Smooth muscle cell (in vitro differentiated cells): ENCODE measurements around the gene PIK3R6. TPM values are rescaled to one million over a fixed set of nuclear protein-coding genes. Genes with fewer than 3 reads are reported as not detected.

Experiments used
- DNase-seq: peaks from one replicate; lab custom pipeline; 2025; ENCODE audit not compliant: unreplicated experiment; lab: John Stamatoyannopoulos, UW
- H2AFZ ChIP-seq: fragments of 200-600 bp; sonication (generic); 2 replicates; pipeline ENCODE4 v1.6.0; 2016; ENCODE audit warnings: antibody characterized with exemption, low read depth, mild to moderate bottlenecking
- H3F3A ChIP-seq: fragments of 200-600 bp; sonication (generic); 2 replicates; pipeline ENCODE4 v1.6.0; 2017; ENCODE audit warnings: antibody characterized with exemption, low read depth
- H3K27ac ChIP-seq: fragments of 200-600 bp; sonication (generic); 2 replicates; pipeline ENCODE4 v1.5.1; 2016; ENCODE audit warnings: low read depth, mild to moderate bottlenecking
- H3K27me3 ChIP-seq: fragments of 200-600 bp; sonication (generic); 2 replicates; pipeline ENCODE4 v1.6.1; 2016; ENCODE audit warnings: low read depth, mild to moderate bottlenecking
- H3K36me3 ChIP-seq: fragments of 200-600 bp; sonication (generic); 2 replicates; pipeline ENCODE4 v1.5.1; 2016; ENCODE audit warnings: low read depth
- H3K4me1 ChIP-seq: fragments of 200-600 bp; sonication (generic); 2 replicates; pipeline ENCODE4 v1.5.1; 2016; ENCODE audit warnings: low read depth
- H3K4me2 ChIP-seq: fragments of 200-600 bp; sonication (generic); 2 replicates; pipeline ENCODE4 v1.6.0; 2016; ENCODE audit warnings: mild to moderate bottlenecking
- H3K4me3 ChIP-seq: fragments of 200-600 bp; sonication (generic); 2 replicates; pipeline ENCODE4 v1.5.1; 2016; ENCODE audit warnings: mild to moderate bottlenecking
- H3K79me2 ChIP-seq: fragments of 200-600 bp; sonication (generic); 2 replicates; pipeline ENCODE4 v1.6.0; 2016; ENCODE audit warnings: low read depth, mild to moderate bottlenecking
- H3K9ac ChIP-seq: fragments of 200-600 bp; sonication (generic); 2 replicates; pipeline ENCODE4 v1.6.0; 2016; ENCODE audit warnings: low read depth
- H3K9me3 ChIP-seq: fragments of 200-600 bp; sonication (generic); replicated peaks from 2 replicates; pipeline ENCODE4 v1.5.1; 2016; ENCODE audit warnings: low read depth
- H4K20me1 ChIP-seq: fragments of 200-600 bp; sonication (generic); 2 replicates; pipeline ENCODE4 v1.6.0; 2016; ENCODE audit warnings: low read depth
- CTCF ChIP-seq: fragments of 200-600 bp; sonication (generic); IDR thresholded peaks from 2 replicates; pipeline ENCODE4 v1.5.1; 2017; ENCODE audit warnings: borderline replicate concordance, mild to moderate bottlenecking, antibody characterized with exemption; ENCODE audit not compliant: insufficient read depth, poor library complexity, severe bottlenecking
- WGBS: methylation state at CpG from one replicate; pipeline ENCODE4 v1.1.7; 2016; ENCODE audit warnings: low lambda C conversion rate; 5-methylcytosine and 5-hydroxymethylcytosine counted together
- polyA plus RNA-seq: library from polyadenylated mRNA; unstranded; fragments of >200 nt; fragmentation: Nextera tagmentation; extraction: Ambion mirVana; gene quantifications from 2 replicates; pipeline ENCODE4 v1.2.1, GENCODE V29; 2016
- total RNA-seq: library from RNA; depleted of rRNA; stranded (reverse); fragments of >200 nt; gene quantifications from 2 replicates; pipeline ENCODE4 v1.2.3, GENCODE V29; 2014

Gene PIK3R6
- total and polyA plus RNA-seq, 2 experiments from 2014 or later = not detected

DNA sequence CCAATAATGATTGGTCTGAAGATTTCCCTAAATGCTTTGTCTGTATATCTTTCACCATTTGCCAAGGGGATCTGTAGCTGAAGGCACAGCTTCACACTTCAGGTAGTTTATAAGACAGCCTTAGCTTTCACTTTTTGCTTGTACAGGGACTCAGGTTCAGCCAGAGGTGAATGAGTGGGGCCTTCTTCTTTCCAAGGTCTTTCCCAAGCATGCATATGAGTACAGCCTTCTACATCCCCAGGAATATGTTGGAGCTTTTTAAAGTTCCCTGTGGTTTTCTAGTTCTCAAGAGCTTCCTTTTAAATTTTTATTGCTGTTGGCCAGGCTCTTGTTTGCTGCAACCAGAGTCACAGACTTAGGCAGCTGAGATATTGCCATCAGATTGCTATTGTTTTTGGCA lies 91.2 kb downstream of the PIK3R6 start:
- Histone ChIP-seq H3K9ac (no peak overlapping the region), H3F3A (no peaks in the 10 kb centered on the region), H3K4me2 (no peak overlapping the region), H3K79me2 (no peaks in the 10 kb centered on the region), H3K4me1 (no peaks in the 10 kb centered on the region), H3K27me3 (no peaks in the 10 kb centered on the region), H3K36me3 (no peaks in the 10 kb centered on the region), H4K20me1 (no peaks in the 10 kb centered on the region), H3K27ac (no peak overlapping the region), H3K4me3 (no peak overlapping the region), H2AFZ (no peak overlapping the region), H3K9me3 (no peaks in the 10 kb centered on the region)
- TF ChIP-seq CTCF = no peak
- no peak for DNase-seq

- 100% methylated on average over 2 of the region's 2 CpGs for WGBS
- no peak overlapping the region for H2AFZ ChIP-seq
- H3K36me3 ChIP-seq = no peaks in the 10 kb centered on the region
- no peak overlapping the region for H3K9ac ChIP-seq
- no peaks in the 10 kb centered on the region for H3K4me1 ChIP-seq
- no peaks in the 10 kb centered on the region for H3K9me3 ChIP-seq
- no peaks in the 10 kb centered on the region for H4K20me1 ChIP-seq
- H3K27me3 ChIP-seq = no peaks in the 10 kb centered on the region
- H3K4me2 ChIP-seq = no peak overlapping the region
- no peak for TF ChIP-seq CTCF
- H3F3A ChIP-seq = no peaks in the 10 kb centered on the region
- H3K27ac ChIP-seq = no peak overlapping the region
- no peak overlapping the region for H3K4me3 ChIP-seq
- H3K79me2 ChIP-seq = no peaks in the 10 kb centered on the region
- no peak for DNase-seq
Measured at GRCh38 chr17:8766731-8767130, 100.7 kb downstream of the PIK3R6 start.

DNA sequence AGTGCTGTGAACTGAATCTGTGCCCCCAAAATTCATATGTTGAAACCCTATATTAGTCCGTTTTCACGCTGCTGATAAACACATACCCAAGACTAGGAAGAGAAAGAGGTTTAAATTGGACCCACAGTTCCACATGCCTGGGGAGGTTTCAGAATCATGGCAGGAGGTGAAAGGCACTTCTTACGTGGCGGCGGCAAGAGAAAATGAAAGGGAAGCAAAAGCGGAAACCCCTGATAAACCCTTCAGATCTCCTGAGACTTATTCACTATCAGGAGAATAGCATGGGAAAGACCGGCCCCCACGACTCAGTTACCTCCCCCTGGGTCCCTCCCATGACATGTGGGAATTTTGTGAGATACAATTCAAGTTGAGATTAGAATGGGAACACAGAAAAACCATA lies 105.5 kb downstream of the PIK3R6 start:
- Histone ChIP-seq H3K27me3 (no peaks in the 10 kb centered on the region), H3K79me2 (no peaks in the 10 kb centered on the region), H3K9ac (no peak overlapping the region), H2AFZ (no peak overlapping the region), H3K36me3 (no peaks in the 10 kb centered on the region), H3K4me3 (no peak overlapping the region), H3K27ac (no peak overlapping the region), H3F3A (no peaks in the 10 kb centered on the region), H3K4me2 (no peak overlapping the region), H4K20me1 (no peaks in the 10 kb centered on the region), H3K9me3 (no peaks in the 10 kb centered on the region), H3K4me1 (no peaks in the 10 kb centered on the region)
- no peak for TF ChIP-seq CTCF
- 92% methylated on average over 8 of the region's 8 CpGs for WGBS
- no peak for DNase-seq

DNA sequence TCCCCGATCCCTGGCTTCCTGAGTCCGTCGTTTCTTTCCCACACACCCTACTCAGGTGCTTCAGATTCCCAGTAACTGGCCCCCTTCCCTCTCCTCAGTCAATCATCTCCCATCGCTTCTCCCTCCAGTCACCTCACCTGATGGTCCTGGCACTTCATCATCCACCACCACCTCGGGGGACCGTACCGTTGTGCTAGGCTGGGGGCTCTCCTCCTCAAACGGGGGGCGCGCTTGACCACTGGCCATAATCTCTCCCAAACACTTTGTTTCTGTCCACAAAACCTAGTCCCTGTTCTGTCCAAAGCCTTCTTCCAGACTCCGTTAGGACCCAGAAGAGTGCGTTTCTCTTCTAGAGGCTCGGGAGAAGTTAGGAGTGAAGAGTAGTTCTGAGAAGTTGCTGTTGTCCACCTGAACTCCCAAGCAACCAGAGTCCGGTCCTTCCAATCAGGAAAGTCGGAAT lies 109.3 kb downstream of the PIK3R6 start, which contains the start of gene SPDYE4:
Gene SPDYE4 (minus strand): TSS at position 410 of the 460 bp plus-strand sequence. CDS start 164 bp downstream, at position 246.
- no peaks in the 10 kb centered on the region for H3K4me1 ChIP-seq
- no peak within 1 kb of the TSS for H3K9ac ChIP-seq
- TF ChIP-seq CTCF = no peak
- no peaks in the 10 kb centered on the region for H3K9me3 ChIP-seq
- no peaks in the 10 kb centered on the region for H3F3A ChIP-seq
- WGBS = 95% methylated on average over 15 of the region's 15 CpGs
- no peaks in the 10 kb centered on the region for H4K20me1 ChIP-seq
- no peaks in the 10 kb centered on the region for H3K27me3 ChIP-seq
- H3K36me3 ChIP-seq = no peaks in the 10 kb centered on the region
- H2AFZ ChIP-seq = no peak within 1 kb of the TSS
- no peak within 1 kb of the TSS for H3K4me2 ChIP-seq
- no peak for DNase-seq
- no peak within 1 kb of the TSS for H3K4me3 ChIP-seq
- H3K27ac ChIP-seq = no peak within 1 kb of the TSS
- H3K79me2 ChIP-seq = no peaks in the 10 kb centered on the region
